Gastrocnemius medialis (tissue), 4 donors: Measurements from ENCODE around the gene ZNF536.

Source experiments
- CTCF ChIP-seq, 5 experiments: fragments of 450-650 bp in 3 of 5; fragments of 200-600 bp in 2 of 5; sonication (generic) in 2 of 5; IDR thresholded peaks in 4 of 5; conservative IDR thresholded peaks in 1 of 5; 1 replicate in 4 of 5; 2 replicates in 1 of 5; pipeline ENCODE4 v1.5.1; 2016 to 2019; ENCODE audit warnings: antibody characterized with exemption in 5 of 5, mild to moderate bottlenecking in 3 of 5, moderate library complexity in 3 of 5
- POLR2A ChIP-seq, 2 donors: fragments of 450-650 bp; IDR thresholded peaks; one replicate each; pipeline ENCODE4 v1.6.1; 2017; ENCODE audit warnings: antibody characterized with exemption in 2 of 2, mild to moderate bottlenecking in 2 of 2, moderate library complexity in 2 of 2

DNA sequence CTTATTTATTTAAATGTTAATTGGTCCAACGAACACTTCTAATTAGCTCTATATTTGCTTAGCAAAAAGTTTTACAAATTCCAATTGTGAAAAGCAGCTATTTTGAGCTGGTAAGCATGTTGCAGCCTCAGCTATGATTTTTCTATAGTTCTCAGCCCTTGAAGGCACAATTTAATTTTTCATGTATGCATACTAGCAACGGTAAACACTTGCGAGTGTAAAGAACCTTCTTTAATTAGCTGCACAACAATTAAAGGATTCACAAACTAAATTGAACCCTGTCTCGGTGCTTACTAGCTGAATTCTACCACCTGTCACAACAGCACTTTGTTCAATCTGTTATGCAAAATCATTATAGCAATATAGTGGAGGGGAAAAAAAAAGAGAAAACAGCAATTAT, 29.8 kb downstream of the ZNF536 start:
- TF ChIP-seq CTCF (IDR thresholded peaks at IDR 0.05 in 4 of 5, conservative IDR thresholded peaks at IDR 0.05 in 1 of 5) (no peak), POLR2A (IDR thresholded peaks at IDR 0.05) (no peak)
